Type B pancreatic cell (in vitro differentiated cells): ENCODE measurements around the gene PTHLH. TPM values are rescaled to one million over a fixed set of nuclear protein-coding genes. Genes with fewer than 3 reads are reported as not detected.

ENCODE experiments used
- DNase-seq: peaks from one replicate; pipeline ENCODE4 v3.0.0; 2021; ENCODE audit warnings: mixed read lengths; ENCODE audit not compliant: unreplicated experiment; ENCODE audit errors: extremely low spot score
- H3K27ac Mint-ChIP-seq: 2 replicates; pipeline ENCODE4 v1.8.0; 2021; ENCODE audit warnings: mild to moderate bottlenecking, mixed read lengths
- H3K27me3 Mint-ChIP-seq: 2 replicates; pipeline ENCODE4 v1.8.0; 2021; ENCODE audit warnings: mixed read lengths
- H3K36me3 Mint-ChIP-seq: 2 replicates; pipeline ENCODE4 v1.8.0; 2021; ENCODE audit warnings: mixed read lengths
- H3K4me1 Mint-ChIP-seq: one replicate; pipeline ENCODE4 v1.8.0; 2021; ENCODE audit warnings: mixed read lengths; ENCODE audit not compliant: unreplicated experiment
- H3K4me3 Mint-ChIP-seq: 2 replicates; pipeline ENCODE4 v1.8.0; 2021; ENCODE audit warnings: mild to moderate bottlenecking, mixed read lengths
- H3K9me3 Mint-ChIP-seq: 2 replicates; pipeline ENCODE4 v1.8.0; 2021; ENCODE audit warnings: mixed read lengths
- total RNA-seq: library from RNA; stranded (reverse); gene quantifications from 2 replicates; pipeline ENCODE4 v1.2.1, GENCODE V29; 2021; ENCODE audit warnings: low replicate concordance
- TF ChIP-seq, protein P1 (sequence below): fragments of 200-600 bp; sonication (generic); conservative IDR thresholded peaks from 2 replicates; pipeline ENCODE4 v1.5.0; 2021; ENCODE audit warnings: antibody characterized with exemption, mild to moderate bottlenecking

PTHLH gene
- total RNA-seq, 1 donor from 2014 or later: 6.3 TPM

DNA sequence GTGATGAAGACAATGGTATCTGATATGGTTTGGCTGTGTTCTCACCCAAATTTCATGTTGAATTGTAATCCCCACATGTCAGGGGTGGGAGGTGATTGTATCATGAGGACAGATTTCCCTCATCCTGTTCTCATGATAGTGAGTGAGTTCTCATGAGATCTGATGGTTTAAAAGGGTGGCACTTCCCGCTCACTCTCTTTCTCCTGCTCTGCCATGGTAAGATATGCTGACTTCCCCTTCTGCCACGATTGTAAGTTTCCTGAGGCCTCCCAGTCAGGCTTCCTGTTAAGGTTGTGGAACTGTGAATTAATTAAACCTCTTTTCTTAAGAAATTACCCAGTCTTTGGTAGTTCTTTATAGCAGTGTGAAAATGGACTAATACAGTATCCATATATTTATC is 25.6 kb upstream of the PTHLH start:
- Mint-ChIP-seq H3K27me3 (peaks cover 20% of the 10 kb centered on the region), H3K27ac (no peak overlapping the region), H3K4me3 (no peak overlapping the region), H3K4me1 (no peaks in the 10 kb centered on the region), H3K9me3 (no peaks in the 10 kb centered on the region), H3K36me3 (peaks cover 4% of the 10 kb centered on the region)
- TF ChIP-seq, protein P1, sequence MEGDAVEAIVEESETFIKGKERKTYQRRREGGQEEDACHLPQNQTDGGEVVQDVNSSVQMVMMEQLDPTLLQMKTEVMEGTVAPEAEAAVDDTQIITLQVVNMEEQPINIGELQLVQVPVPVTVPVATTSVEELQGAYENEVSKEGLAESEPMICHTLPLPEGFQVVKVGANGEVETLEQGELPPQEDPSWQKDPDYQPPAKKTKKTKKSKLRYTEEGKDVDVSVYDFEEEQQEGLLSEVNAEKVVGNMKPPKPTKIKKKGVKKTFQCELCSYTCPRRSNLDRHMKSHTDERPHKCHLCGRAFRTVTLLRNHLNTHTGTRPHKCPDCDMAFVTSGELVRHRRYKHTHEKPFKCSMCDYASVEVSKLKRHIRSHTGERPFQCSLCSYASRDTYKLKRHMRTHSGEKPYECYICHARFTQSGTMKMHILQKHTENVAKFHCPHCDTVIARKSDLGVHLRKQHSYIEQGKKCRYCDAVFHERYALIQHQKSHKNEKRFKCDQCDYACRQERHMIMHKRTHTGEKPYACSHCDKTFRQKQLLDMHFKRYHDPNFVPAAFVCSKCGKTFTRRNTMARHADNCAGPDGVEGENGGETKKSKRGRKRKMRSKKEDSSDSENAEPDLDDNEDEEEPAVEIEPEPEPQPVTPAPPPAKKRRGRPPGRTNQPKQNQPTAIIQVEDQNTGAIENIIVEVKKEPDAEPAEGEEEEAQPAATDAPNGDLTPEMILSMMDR: no peak
- no peak for DNase-seq

DNA sequence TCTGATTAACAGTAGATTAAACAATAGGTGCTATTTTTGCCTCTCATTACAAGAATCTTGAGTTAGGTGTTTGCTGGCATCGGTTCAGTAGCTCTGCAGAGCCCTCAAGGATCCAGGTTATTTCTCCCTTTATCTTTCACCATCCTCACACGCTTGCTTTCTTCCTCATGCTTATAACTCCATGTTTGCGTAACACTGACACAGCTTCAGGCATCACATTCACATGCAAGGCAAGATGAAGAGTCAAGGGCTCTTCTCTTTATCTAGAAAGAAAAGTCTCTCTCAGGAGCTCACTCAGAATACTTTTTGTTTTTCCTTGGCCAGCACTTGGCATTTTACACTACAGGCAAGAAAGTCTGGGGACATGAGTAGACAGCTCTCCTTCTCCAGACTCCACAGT is 24.2 kb upstream of the PTHLH start:
- Mint-ChIP-seq H3K4me3 (no peak overlapping the region), H3K27me3 (peaks cover 20% of the 10 kb centered on the region), H3K9me3 (no peaks in the 10 kb centered on the region), H3K27ac (no peak overlapping the region), H3K36me3 (peaks cover 4% of the 10 kb centered on the region), H3K4me1 (no peaks in the 10 kb centered on the region)
- DNase-seq: no peak
- TF ChIP-seq, protein P1: no peak

DNA sequence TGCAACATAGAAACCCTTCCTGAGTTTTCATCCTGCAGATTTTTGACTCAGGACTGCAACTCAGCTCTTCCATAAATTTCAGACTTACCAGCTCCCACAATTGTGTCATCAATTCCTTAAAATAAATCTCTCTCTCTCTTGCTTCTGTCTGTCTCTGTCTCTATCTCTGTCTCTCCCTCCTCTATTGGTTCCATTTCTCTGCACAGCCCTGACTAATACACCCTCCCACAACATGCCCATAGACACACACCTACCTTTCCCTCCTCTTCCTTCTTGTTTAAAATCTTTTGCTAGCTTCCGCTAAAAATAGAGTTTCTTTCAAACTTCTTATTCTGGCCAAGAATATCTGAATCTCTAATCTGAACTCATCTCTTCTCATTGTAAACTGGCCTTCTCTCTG is 22.9 kb upstream of the PTHLH start:
- Mint-ChIP-seq H3K27me3 (peaks cover 14% of the 10 kb centered on the region), H3K36me3 (peaks cover 4% of the 10 kb centered on the region), H3K9me3 (no peaks in the 10 kb centered on the region), H3K27ac (peak overlapping the region; percentile 1), H3K4me3 (no peak overlapping the region), H3K4me1 (no peaks in the 10 kb centered on the region)
- no peak for DNase-seq
- TF ChIP-seq, protein P1: no peak

DNA sequence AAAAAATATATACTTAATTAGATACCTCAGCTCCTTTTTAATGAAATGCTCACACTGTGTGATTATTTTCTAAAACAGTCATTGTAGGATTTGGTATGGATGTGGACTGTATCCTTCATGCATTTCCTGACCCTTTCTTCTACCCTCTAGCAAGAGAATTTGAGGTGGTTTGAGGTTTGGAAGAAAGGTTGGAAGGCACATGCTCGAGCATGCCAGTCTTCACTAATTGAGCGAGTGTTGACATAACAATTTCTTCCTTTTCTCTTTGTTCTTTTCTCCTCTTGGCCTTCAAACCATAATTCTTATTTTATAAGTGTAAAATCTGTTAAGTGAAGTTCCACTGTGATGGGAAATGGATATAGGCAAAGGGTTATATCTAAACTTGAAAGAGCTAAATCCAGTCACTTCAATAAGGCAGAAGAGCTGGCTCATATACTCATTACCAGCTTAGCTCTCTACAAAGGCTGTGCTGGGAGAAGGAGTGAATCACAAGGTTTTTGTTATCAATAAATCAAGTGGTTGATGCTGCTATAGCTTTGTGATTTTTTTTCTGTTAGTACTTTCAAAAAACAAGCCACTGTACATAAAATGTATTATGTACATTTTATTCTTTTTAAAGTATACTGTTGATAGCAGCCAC is 16.2 kb upstream of the PTHLH start:
- Mint-ChIP-seq H3K4me1 (no peaks in the 10 kb centered on the region), H3K9me3 (no peaks in the 10 kb centered on the region), H3K27ac (no peak overlapping the region), H3K27me3 (peaks cover 15% of the 10 kb centered on the region), H3K36me3 (no peaks in the 10 kb centered on the region), H3K4me3 (no peak overlapping the region)
- TF ChIP-seq, protein P1: no peak
- DNase-seq: no peak

DNA sequence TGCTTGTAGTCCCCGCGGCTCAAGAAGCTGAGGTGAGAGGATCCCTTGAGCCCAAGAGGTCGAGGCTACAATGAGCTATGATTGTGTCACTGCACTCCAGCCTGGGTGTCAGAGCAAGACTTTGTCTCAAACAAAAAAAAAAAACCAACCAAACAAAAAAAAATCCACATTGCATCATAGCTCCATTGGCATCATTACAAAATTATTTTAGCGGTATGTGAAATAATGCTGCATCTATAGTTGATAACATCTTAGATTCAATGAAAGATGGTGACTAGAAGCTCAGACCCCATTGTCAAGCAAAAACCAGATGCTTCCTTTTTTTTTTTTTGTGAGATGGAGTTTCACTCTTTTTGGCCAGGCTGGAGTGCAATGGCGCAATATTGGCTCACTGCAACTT is 14.8 kb upstream of the PTHLH start:
- Mint-ChIP-seq H3K4me1 (no peaks in the 10 kb centered on the region), H3K27ac (no peak overlapping the region), H3K27me3 (peaks cover 25% of the 10 kb centered on the region), H3K36me3 (no peaks in the 10 kb centered on the region), H3K9me3 (no peaks in the 10 kb centered on the region), H3K4me3 (no peak overlapping the region)
- TF ChIP-seq, protein P1: no peak
- DNase-seq: no peak

DNA sequence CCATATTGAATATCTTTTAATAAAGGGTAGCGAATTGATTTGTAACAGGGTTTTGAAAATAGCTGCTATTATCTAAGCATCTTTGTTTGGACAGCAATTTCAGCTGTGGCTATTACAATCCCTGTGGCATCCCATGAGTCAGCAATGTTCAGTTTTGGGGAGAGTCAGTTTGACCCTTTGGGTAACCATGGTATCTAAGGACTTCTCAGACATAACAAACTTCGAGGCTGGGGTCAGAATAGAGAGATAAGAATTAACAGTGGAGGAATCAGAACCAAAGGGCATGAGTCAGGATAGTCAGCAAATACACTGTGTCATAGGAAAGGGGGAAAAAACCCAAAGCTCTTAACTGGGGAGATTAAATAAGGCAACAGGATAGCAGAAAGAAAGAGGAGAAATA is 11.7 kb upstream of the PTHLH start:
- DNase-seq: no peak
- Mint-ChIP-seq H3K36me3 (no peaks in the 10 kb centered on the region), H3K4me3 (no peak overlapping the region)

More for the DNA sequence above, 11.7 kb upstream of the PTHLH start:
- Mint-ChIP-seq H3K9me3 (no peaks in the 10 kb centered on the region), H3K27ac (no peak overlapping the region), H3K27me3 (peaks cover 48% of the 10 kb centered on the region), H3K4me1 (no peaks in the 10 kb centered on the region)
- TF ChIP-seq, protein P1: no peak
